IgD-negative memory B cell (primary cell): ENCODE measurements around the gene RAB31. TPM values are rescaled to one million over a fixed set of nuclear protein-coding genes. Genes with fewer than 3 reads are reported as not detected.
"Not testable (repeated sequence)": the region's sequence is repeated elsewhere in the genome, so short reads cannot be mapped to it uniquely, and the experiment has no call there.

Experiments used
- H3K27ac Mint-ChIP-seq, 3 donors: one replicate each; pipeline ENCODE4 v1.8.0; 2020 to 2022; ENCODE audit warnings: mild to moderate bottlenecking in 3 of 3, mixed read lengths in 3 of 3, moderate library complexity in 1 of 3
- H3K27me3 Mint-ChIP-seq: one replicate; pipeline ENCODE4 v1.8.0; 2021; ENCODE audit warnings: mixed read lengths
- H3K36me3 Mint-ChIP-seq: one replicate; pipeline ENCODE4 v1.8.0; 2020; ENCODE audit warnings: mild to moderate bottlenecking, mixed read lengths
- H3K4me1 Mint-ChIP-seq, 3 donors: one replicate each; pipeline ENCODE4 v1.8.0; 2020 to 2022; ENCODE audit warnings: mixed read lengths in 3 of 3, mild to moderate bottlenecking in 1 of 3
- H3K4me3 Mint-ChIP-seq, 4 donors: one replicate each; pipeline ENCODE4 v1.8.0; 2020 to 2022; ENCODE audit warnings: mild to moderate bottlenecking in 4 of 4, mixed read lengths in 4 of 4, moderate library complexity in 3 of 4
- H3K9me3 Mint-ChIP-seq, 3 donors: one replicate each; pipeline ENCODE4 v1.8.0; 2020 to 2021; ENCODE audit warnings: mixed read lengths in 3 of 3, mild to moderate bottlenecking in 1 of 3
- polyA plus RNA-seq: library from polyadenylated mRNA; unstranded; fragments of 300-500 nt; fragmentation: Illumina TruSeq; gene quantifications from one replicate; pipeline ENCODE4 v1.2.3, GENCODE V29; 2021

RAB31 gene
- polyA plus RNA-seq, 1 donor from 2014 or later, result 192 TPM

- H3K9me3 Mint-ChIP-seq, result no peaks in the 10 kb centered on the region
- H3K27me3 Mint-ChIP-seq, result no peaks in the 10 kb centered on the region
- peaks cover 7 to 14% (median 10%) of the 10 kb centered on the region in 3 donors for H3K4me1 Mint-ChIP-seq
- H3K27ac Mint-ChIP-seq, result peak overlapping the region in 1 of 3 donors; percentile 11
- H3K4me3 Mint-ChIP-seq, result no peak overlapping the region
- H3K36me3 Mint-ChIP-seq, result peaks cover 17% of the 10 kb centered on the region
Measured at GRCh38 chr18:9852266-9853081, 144.4 kb downstream of the RAB31 start.

GRCh38 chr18:9854801-9855676 is 146.9 kb downstream of the RAB31 start:
- peaks cover 4 to 14% (median 12%) of the 10 kb centered on the region in 3 donors for H3K4me1 Mint-ChIP-seq
- H3K27me3 Mint-ChIP-seq, result no peaks in the 10 kb centered on the region
- H3K4me3 Mint-ChIP-seq, result no peak overlapping the region
- H3K36me3 Mint-ChIP-seq, result peaks cover 10% of the 10 kb centered on the region
- H3K9me3 Mint-ChIP-seq, result no peaks in the 10 kb centered on the region
- peak overlapping the region in 1 of 3 donors; percentile 38 for H3K27ac Mint-ChIP-seq

DNA sequence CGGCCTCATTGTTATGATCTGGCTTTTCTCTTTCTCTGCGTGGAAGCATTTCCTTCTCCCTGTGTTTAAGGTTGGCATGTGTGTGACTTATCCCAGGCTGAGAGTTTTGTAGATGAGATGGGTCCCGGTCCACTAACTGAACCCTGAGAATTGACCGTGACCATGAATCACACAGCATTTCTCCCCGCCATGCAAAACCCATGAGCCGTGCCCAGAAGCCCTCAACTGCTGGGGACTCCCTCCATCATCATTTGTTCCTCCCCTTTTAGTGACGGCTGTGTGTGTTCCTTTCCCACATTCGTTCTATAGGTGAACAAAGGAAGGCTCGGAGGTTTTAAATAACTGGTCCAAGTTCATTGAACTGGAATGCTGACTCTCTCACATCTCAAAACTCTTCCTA is 147.6 kb downstream of the RAB31 start:
- Mint-ChIP-seq H3K27ac (peak overlapping the region in 1 of 3 donors; percentile 38), H3K9me3 (no peaks in the 10 kb centered on the region), H3K36me3 (peaks cover 9% of the 10 kb centered on the region), H3K27me3 (no peaks in the 10 kb centered on the region), H3K4me1 (peaks cover 4 to 18% (median 12%) of the 10 kb centered on the region in 3 donors), H3K4me3 (no peak overlapping the region)

GRCh38 chr18:9856092-9856491 is 148.0 kb downstream of the RAB31 start:
- Mint-ChIP-seq H3K4me3 (no peak overlapping the region), H3K36me3 (peaks cover 5% of the 10 kb centered on the region), H3K4me1 (peaks cover 5 to 18% (median 13%) of the 10 kb centered on the region in 3 donors), H3K9me3 (no peaks in the 10 kb centered on the region), H3K27me3 (no peaks in the 10 kb centered on the region), H3K27ac (no peak overlapping the region)

DNA sequence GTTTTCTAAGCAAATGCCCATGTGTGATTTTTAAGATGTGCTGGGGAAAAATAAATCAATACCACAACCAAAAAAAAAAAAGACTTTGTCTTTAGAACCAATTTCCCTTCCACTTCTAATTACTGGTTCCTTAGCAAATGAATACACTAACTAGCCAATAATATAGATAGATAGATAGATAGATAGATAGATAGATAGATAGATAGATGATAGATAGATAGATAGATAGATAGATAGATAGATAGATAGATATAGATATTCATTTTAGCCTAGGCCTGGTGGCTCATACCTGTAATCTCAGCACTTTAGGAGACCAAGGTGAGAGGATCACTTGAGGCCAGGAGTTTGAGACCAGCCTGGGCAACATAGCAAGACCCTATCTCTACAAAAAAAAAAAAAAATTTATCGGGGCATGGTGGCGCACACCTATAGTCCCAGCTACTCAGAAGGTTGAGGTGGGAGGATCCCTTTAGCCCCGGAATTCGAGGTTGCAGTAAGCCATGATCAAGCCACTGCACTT is 149.4 kb downstream of the RAB31 start:
- peaks cover 7 to 25% (median 17%) of the 10 kb centered on the region in 3 donors for H3K4me1 Mint-ChIP-seq

GRCh38 chr18:9858642-9859041 is 150.5 kb downstream of the RAB31 start:
- Mint-ChIP-seq H3K4me1 (peaks cover 8 to 30% (median 21%) of the 10 kb centered on the region in 3 donors), H3K27me3 (no peaks in the 10 kb centered on the region), H3K4me3 (no peak overlapping the region), H3K36me3 (peaks cover 5% of the 10 kb centered on the region), H3K27ac (no peak overlapping the region), H3K9me3 (no peaks in the 10 kb centered on the region)

More for the DNA sequence above, 149.4 kb downstream of the RAB31 start:
- H3K4me3 Mint-ChIP-seq, H3K9me3 Mint-ChIP-seq, H3K36me3 Mint-ChIP-seq, H3K27me3 Mint-ChIP-seq: not testable (repeated sequence)
- peak overlapping the region in 1 of 3 donors; percentile 47 for H3K27ac Mint-ChIP-seq

GRCh38 chr18:9859232-9859631 is 151.1 kb downstream of the RAB31 start:
- H3K4me1 Mint-ChIP-seq, result peaks cover 8 to 30% (median 21%) of the 10 kb centered on the region in 3 donors

DNA sequence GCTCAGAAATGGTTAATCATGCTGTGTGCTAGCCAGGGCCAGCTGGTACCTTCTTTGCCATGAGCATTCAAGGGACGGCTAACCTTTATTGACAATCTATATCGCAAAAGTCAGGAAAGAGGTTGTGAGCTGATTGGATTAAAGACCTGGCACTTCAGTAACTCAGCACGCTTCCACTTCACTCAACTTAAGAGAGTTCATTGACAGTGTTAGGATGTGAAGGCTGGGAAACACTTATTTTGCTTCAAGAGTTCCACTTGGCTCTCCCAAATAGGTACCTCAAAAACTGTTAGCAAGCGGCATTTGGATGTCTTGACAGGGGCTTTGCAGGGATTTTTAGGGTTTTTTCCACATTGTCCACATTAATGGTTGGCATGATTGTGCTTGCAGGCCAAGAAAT is 152.6 kb downstream of the RAB31 start:
- Mint-ChIP-seq H3K4me1 (peaks cover 8 to 25% (median 18%) of the 10 kb centered on the region in 3 donors), H3K27me3 (no peaks in the 10 kb centered on the region), H3K36me3 (peaks cover 6% of the 10 kb centered on the region), H3K27ac (no peak overlapping the region), H3K9me3 (peaks cover 0 to 2% (median 2%) of the 10 kb centered on the region in 3 donors), H3K4me3 (no peak overlapping the region)

More at GRCh38 chr18:9859232-9859631, 151.1 kb downstream of the RAB31 start:
- peaks cover 5% of the 10 kb centered on the region for H3K36me3 Mint-ChIP-seq
- H3K9me3 Mint-ChIP-seq, result no peaks in the 10 kb centered on the region
- H3K4me3 Mint-ChIP-seq, result no peak overlapping the region
- no peak overlapping the region for H3K27ac Mint-ChIP-seq
- H3K27me3 Mint-ChIP-seq, result no peaks in the 10 kb centered on the region

- Mint-ChIP-seq H3K4me1 (peaks cover 6 to 20% (median 13%) of the 10 kb centered on the region in 3 donors), H3K4me3 (no peak overlapping the region), H3K27me3 (no peaks in the 10 kb centered on the region), H3K36me3 (peaks cover 8% of the 10 kb centered on the region), H3K27ac (no peak overlapping the region), H3K9me3 (peaks cover 2 to 7% (median 4%) of the 10 kb centered on the region in 3 donors)
Measured at GRCh38 chr18:9861157-9861556, 153.1 kb downstream of the RAB31 start.

GRCh38 chr18:9861933-9862332 is 153.8 kb downstream of the RAB31 start:
- Mint-ChIP-seq H3K27me3 (no peaks in the 10 kb centered on the region), H3K9me3 (peaks cover 2 to 9% (median 4%) of the 10 kb centered on the region in 3 donors), H3K27ac (peak overlapping the region in 1 of 3 donors; percentile 24), H3K4me1 (peaks cover 4 to 16% (median 12%) of the 10 kb centered on the region in 3 donors), H3K4me3 (peak overlapping the region in 1 of 4 donors; percentile 71), H3K36me3 (peaks cover 6% of the 10 kb centered on the region)

DNA sequence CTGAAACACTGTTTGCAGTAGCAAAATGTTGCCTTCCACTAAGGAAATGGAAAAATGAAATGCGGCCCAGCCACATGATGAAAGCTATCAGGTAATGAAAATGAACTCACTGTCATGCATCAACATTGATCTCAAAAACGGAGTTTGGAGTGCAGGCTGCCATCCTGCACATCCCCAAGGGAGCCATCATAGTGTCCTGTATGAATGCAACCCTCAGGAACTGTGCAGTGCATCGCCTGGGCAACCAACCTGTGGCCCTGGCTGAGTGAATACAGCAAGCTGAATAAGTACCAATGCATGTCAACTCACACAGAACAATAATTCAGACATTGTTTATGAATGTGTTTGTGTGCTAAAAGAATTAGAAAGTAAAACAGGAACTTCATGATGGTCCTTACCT is 154.6 kb downstream of the RAB31 start:
- Mint-ChIP-seq H3K9me3 (peaks cover 2 to 9% (median 4%) of the 10 kb centered on the region in 3 donors), H3K27ac (peak overlapping the region in 1 of 3 donors; percentile 50), H3K36me3 (peaks cover 8% of the 10 kb centered on the region), H3K4me3 (no peak overlapping the region), H3K27me3 (no peaks in the 10 kb centered on the region), H3K4me1 (peaks cover 4 to 16% (median 12%) of the 10 kb centered on the region in 3 donors)

DNA sequence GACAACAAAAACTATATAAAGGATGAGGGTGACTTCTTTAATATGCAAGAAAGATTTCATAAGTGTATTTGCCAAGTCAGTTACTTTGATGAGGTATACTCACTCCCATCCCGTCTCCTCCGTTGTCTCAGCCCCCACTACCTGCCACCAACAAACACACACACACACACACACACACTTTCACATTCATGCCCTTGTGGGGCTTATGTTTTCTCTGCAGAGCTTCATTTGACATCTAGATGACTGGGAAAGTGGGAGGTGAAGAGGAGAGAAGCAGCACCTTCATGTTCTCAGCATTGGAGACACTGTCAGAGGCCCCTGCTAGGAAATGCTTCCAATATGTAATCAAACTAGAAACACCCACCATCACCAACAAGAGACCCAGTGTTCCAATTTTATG is 155.2 kb downstream of the RAB31 start:
- H3K36me3 Mint-ChIP-seq, result peaks cover 8% of the 10 kb centered on the region
- no peaks in the 10 kb centered on the region for H3K27me3 Mint-ChIP-seq
- H3K4me1 Mint-ChIP-seq, result peaks cover 4 to 16% (median 12%) of the 10 kb centered on the region in 3 donors
- peaks cover 2 to 9% (median 6%) of the 10 kb centered on the region in 3 donors for H3K9me3 Mint-ChIP-seq
- H3K4me3 Mint-ChIP-seq, result no peak overlapping the region
- peak overlapping the region in 2 of 3 donors; percentile 41 to 50 for H3K27ac Mint-ChIP-seq

GRCh38 chr18:9865764-9866490 is 157.8 kb downstream of the RAB31 start:
- Mint-ChIP-seq H3K27me3 (peaks cover 6% of the 10 kb centered on the region), H3K4me3 (no peak overlapping the region), H3K27ac (no peak overlapping the region), H3K9me3 (peaks cover 2 to 9% (median 6%) of the 10 kb centered on the region in 3 donors), H3K4me1 (peaks cover 10 to 17% (median 13%) of the 10 kb centered on the region in 3 donors), H3K36me3 (peaks cover 8% of the 10 kb centered on the region)

DNA sequence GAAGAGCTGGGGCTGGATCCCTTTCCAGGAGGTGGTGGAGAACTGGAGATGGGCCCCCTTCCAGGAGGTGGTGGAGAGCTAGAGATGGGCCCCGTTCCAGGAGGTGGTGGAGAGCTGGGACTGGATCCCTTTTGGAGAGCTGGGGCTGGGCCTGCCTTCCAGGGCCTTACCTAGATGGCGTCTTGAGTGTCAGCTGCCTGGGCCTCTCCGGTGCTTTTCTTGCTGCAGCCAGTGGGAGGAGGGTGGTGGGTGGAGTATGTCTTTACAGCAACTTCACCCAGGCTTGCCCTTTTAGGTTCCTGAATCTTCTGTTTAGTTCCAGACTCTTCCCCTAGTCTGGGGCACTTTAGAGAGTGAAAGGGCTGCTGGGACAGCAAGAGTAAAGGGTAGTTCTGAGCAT is 158.5 kb downstream of the RAB31 start:
- Mint-ChIP-seq H3K4me1 (peaks cover 8 to 14% (median 9%) of the 10 kb centered on the region in 3 donors), H3K36me3 (peaks cover 8% of the 10 kb centered on the region), H3K27me3 (peaks cover 6% of the 10 kb centered on the region), H3K4me3 (no peak overlapping the region), H3K27ac (no peak overlapping the region), H3K9me3 (peaks cover 2 to 9% (median 6%) of the 10 kb centered on the region in 3 donors)
